ENCODE data around the gene KRT78.

The KRT78 gene

GRCh38 chr12:52837781-52838608 lies 10.8 kb downstream of the KRT78 start:
- no peak for DNase-seq

- no peak for DNase-seq
Measured at GRCh38 chr12:52837413-52837741, 11.4 kb downstream of the KRT78 start.

GRCh38 chr12:52836491-52837412 lies 12.0 kb downstream of the KRT78 start:
- no peak for DNase-seq

- no peak for DNase-seq
Measured at GRCh38 chr12:52836042-52836466, 12.7 kb downstream of the KRT78 start.

- DNase-seq = no peak
Measured at GRCh38 chr12:52835271-52836041, 13.3 kb downstream of the KRT78 start.

- DNase-seq = no peak
Measured at GRCh38 chr12:52834727-52835001, 14.1 kb downstream of the KRT78 start.

- no peak for DNase-seq
Measured at GRCh38 chr12:52833922-52834726, 14.7 kb downstream of the KRT78 start, which contains the start of gene KRT79. TSS of gene KRT79 (minus strand) at chr12:52834311. CDS start at chr12:52834260, 51 bp downstream.

GRCh38 chr12:52832985-52833905 lies 15.5 kb downstream of the KRT78 start:
- DNase-seq = no peak

GRCh38 chr12:52832451-52832850 lies 16.3 kb downstream of the KRT78 start:
- DNase-seq = no peak

GRCh38 chr12:52831251-52831650 lies 17.5 kb downstream of the KRT78 start:
- no peak for DNase-seq

GRCh38 chr12:52829986-52830770 lies 18.6 kb downstream of the KRT78 start:
- no peak for DNase-seq

GRCh38 chr12:52828591-52829021 lies 20.2 kb downstream of the KRT78 start:
- no peak for DNase-seq

- DNase-seq = no peak
Measured at GRCh38 chr12:52828156-52828555, 20.6 kb downstream of the KRT78 start.

GRCh38 chr12:52827499-52828090 lies 21.2 kb downstream of the KRT78 start:
- DNase-seq = no peak

- no peak for DNase-seq
Measured at GRCh38 chr12:52826611-52827498, 21.9 kb downstream of the KRT78 start.

- DNase-seq = no peak
Measured at GRCh38 chr12:52825961-52826360, 22.8 kb downstream of the KRT78 start.

GRCh38 chr12:52824741-52825410 lies 23.9 kb downstream of the KRT78 start:
- DNase-seq = no peak

GRCh38 chr12:52823761-52824450 lies 24.9 kb downstream of the KRT78 start:
- no peak for DNase-seq

Measured in NCI-H187 treated with DMSO at 0.1 percent for 48 hours (cell line).